Trophoblast cell (in vitro differentiated cells and primary cell): ENCODE measurements around the gene MUL1.

Experiments
- DNase-seq, 2 donors: peaks; one replicate each; pipeline ENCODE4 v3.0.0-alpha.2; 2016
- H2AFZ ChIP-seq: 2 replicates; pipeline ENCODE4 v1.6.1; 2013; ENCODE audit warnings: low read length, moderate library complexity, mild to moderate bottlenecking; ENCODE audit not compliant: insufficient read depth, poor library complexity
- H2AK5ac ChIP-seq: 2 replicates; pipeline ENCODE4 v1.6.1; 2013; ENCODE audit warnings: mild to moderate bottlenecking, low read length
- H2BK120ac ChIP-seq: 2 replicates; pipeline ENCODE4 v1.6.1; 2013; ENCODE audit warnings: low read length, mild to moderate bottlenecking, moderate library complexity; ENCODE audit not compliant: insufficient read depth, poor library complexity
- H2BK12ac ChIP-seq: 2 replicates; pipeline ENCODE4 v1.6.1; 2013; ENCODE audit warnings: mild to moderate bottlenecking, low read length, moderate library complexity
- H2BK5ac ChIP-seq: 2 replicates; pipeline ENCODE4 v1.6.1; 2013; ENCODE audit warnings: low read length, low read depth, moderate library complexity, mild to moderate bottlenecking; ENCODE audit not compliant: poor library complexity
- H3K14ac ChIP-seq: 2 replicates; pipeline ENCODE4 v1.6.1; 2013; ENCODE audit warnings: mild to moderate bottlenecking, low read length
- H3K18ac ChIP-seq: 2 replicates; pipeline ENCODE4 v1.6.1; 2013; ENCODE audit warnings: mild to moderate bottlenecking, low read length
- H3K23ac ChIP-seq: 2 replicates; pipeline ENCODE4 v1.6.1; 2013; ENCODE audit warnings: low read length
- H3K27ac ChIP-seq: 2 replicates; pipeline ENCODE4 v1.5.1; 2013; ENCODE audit warnings: low read depth, mild to moderate bottlenecking, inconsistent platforms, low read length, moderate library complexity
- H3K27me3 ChIP-seq: 2 replicates; pipeline ENCODE4 v1.6.1; 2013; ENCODE audit warnings: inconsistent platforms, mild to moderate bottlenecking, low read length, moderate library complexity; ENCODE audit not compliant: insufficient read depth
- H3K36me3 ChIP-seq, 2 experiments: 1 replicate in 1 of 2; 2 replicates in 1 of 2; pipeline ENCODE4 v1.6.1; 2013; ENCODE audit warnings: low read length in 2 of 2, mild to moderate bottlenecking in 2 of 2, moderate library complexity in 1 of 2; ENCODE audit not compliant: insufficient read depth in 2 of 2, control insufficient read depth in 1 of 2
- H3K4ac ChIP-seq: 2 replicates; pipeline ENCODE4 v1.6.1; 2013; ENCODE audit warnings: low read depth, mild to moderate bottlenecking, low read length, moderate library complexity
- H3K4me1 ChIP-seq, 2 experiments: 1 replicate in 1 of 2; 2 replicates in 1 of 2; pipeline ENCODE4 v1.6.1; 2013; ENCODE audit warnings: low read length in 2 of 2, mild to moderate bottlenecking in 2 of 2, moderate library complexity in 1 of 2; ENCODE audit not compliant: insufficient read depth in 2 of 2, control insufficient read depth in 1 of 2
- H3K4me2 ChIP-seq: 2 replicates; pipeline ENCODE4 v1.6.1; 2013; ENCODE audit warnings: inconsistent platforms, mild to moderate bottlenecking, low read length, moderate library complexity
- H3K4me3 ChIP-seq: 2 replicates; pipeline ENCODE4 v1.5.1; 2013; ENCODE audit warnings: mild to moderate bottlenecking, low read depth, low read length, inconsistent platforms
- H3K79me1 ChIP-seq: one replicate; pipeline ENCODE4 v1.6.1; 2013; ENCODE audit warnings: low read length
- H3K79me2 ChIP-seq: 2 replicates; pipeline ENCODE4 v1.6.1; 2013; ENCODE audit warnings: low read length, mild to moderate bottlenecking; ENCODE audit not compliant: control insufficient read depth, insufficient read depth, poor library complexity
- H3K9ac ChIP-seq: 2 replicates; pipeline ENCODE4 v1.6.1; 2013; ENCODE audit warnings: mild to moderate bottlenecking, low read length
- H3K9me3 ChIP-seq: 2 replicates; pipeline ENCODE4 v1.6.1; 2013; ENCODE audit warnings: low read depth, mild to moderate bottlenecking, control low read depth, inconsistent platforms, low read length; ENCODE audit not compliant: insufficient read depth
- H4K12ac ChIP-seq: 2 replicates; pipeline ENCODE4 v1.6.1; 2013; ENCODE audit warnings: low read depth, mild to moderate bottlenecking, low read length, moderate library complexity
- H4K8ac ChIP-seq: 2 replicates; pipeline ENCODE4 v1.6.1; 2013; ENCODE audit warnings: low read depth, mild to moderate bottlenecking, low read length, moderate library complexity
- H4K91ac ChIP-seq: one replicate; pipeline ENCODE4 v1.6.1; 2013; ENCODE audit warnings: low read depth, mild to moderate bottlenecking, low read length, moderate library complexity
- WGBS: extraction: QIAGEN DNeasy Blood & Tissue Kit; methylation state at CpG from one replicate; pipeline ENCODE4 v1.1.7; 2013; ENCODE audit warnings: missing lambda C conversion rate; ENCODE audit not compliant: insufficient read length, insufficient coverage; ENCODE audit errors: extremely low coverage; 5-methylcytosine and 5-hydroxymethylcytosine counted together

MUL1 gene

GRCh38 chr1:20470194-20470593 lies 37.8 kb downstream of the MUL1 start:
- Histone ChIP-seq H3K4ac (no peak overlapping the region), H3K23ac (no peak overlapping the region), H3K9me3 (no peaks in the 10 kb centered on the region), H2AFZ (no peak overlapping the region), H3K36me3 (no peaks in the 10 kb centered on the region), H4K91ac (no peak overlapping the region), H2BK12ac (no peak overlapping the region), H3K4me3 (no peak overlapping the region), H3K27me3 (no peaks in the 10 kb centered on the region), H3K4me2 (no peak overlapping the region), H3K79me2 (no peaks in the 10 kb centered on the region), H3K14ac (no peak overlapping the region), H2BK120ac (no peak overlapping the region), H4K12ac (no peak overlapping the region), H2AK5ac (no peak overlapping the region), H3K9ac (no peak overlapping the region), H4K8ac (no peak overlapping the region), H3K18ac (no peak overlapping the region), H3K79me1 (no peaks in the 10 kb centered on the region), H2BK5ac (no peak overlapping the region), H3K27ac (no peak overlapping the region), H3K4me1 (peaks cover 0 to 3% of the 10 kb centered on the region in 2 experiments)
- WGBS, result no CpG with 5 or more reads among the region's 3 CpGs
- no peak for DNase-seq

- Histone ChIP-seq H4K12ac (no peak overlapping the region), H3K79me1 (no peaks in the 10 kb centered on the region), H3K4me2 (no peak overlapping the region), H2AFZ (no peak overlapping the region), H4K8ac (no peak overlapping the region), H3K23ac (no peak overlapping the region), H3K27me3 (no peaks in the 10 kb centered on the region), H3K36me3 (no peaks in the 10 kb centered on the region), H2BK5ac (no peak overlapping the region), H4K91ac (no peak overlapping the region), H3K4ac (no peak overlapping the region), H2BK12ac (no peak overlapping the region), H2AK5ac (no peak overlapping the region), H3K9ac (no peak overlapping the region), H3K4me1 (peaks cover 0 to 3% of the 10 kb centered on the region in 2 experiments), H2BK120ac (no peak overlapping the region), H3K9me3 (no peaks in the 10 kb centered on the region), H3K14ac (no peak overlapping the region), H3K4me3 (no peak overlapping the region), H3K18ac (no peak overlapping the region), H3K79me2 (no peaks in the 10 kb centered on the region), H3K27ac (no peak overlapping the region)
- no CpG with 5 or more reads among the region's 1 CpG for WGBS
- no peak for DNase-seq
Measured at GRCh38 chr1:20469406-20470076, 38.4 kb downstream of the MUL1 start.

GRCh38 chr1:20466273-20466672 lies 41.7 kb downstream of the MUL1 start:
- DNase-seq, result no peak
- H3K14ac ChIP-seq, result no peak overlapping the region
- no peak overlapping the region for H4K8ac ChIP-seq
- H2BK12ac ChIP-seq, result no peak overlapping the region
- no peak overlapping the region for H4K12ac ChIP-seq
- H3K27me3 ChIP-seq, result no peaks in the 10 kb centered on the region
- H3K79me1 ChIP-seq, result no peaks in the 10 kb centered on the region
- WGBS, result no CpG with 5 or more reads among the region's 9 CpGs
- no peak overlapping the region for H3K4me3 ChIP-seq
- no peak overlapping the region for H4K91ac ChIP-seq
- H2BK120ac ChIP-seq, result no peak overlapping the region
- no peak overlapping the region for H2AK5ac ChIP-seq
- H3K36me3 ChIP-seq, result no peaks in the 10 kb centered on the region
- no peak overlapping the region for H3K18ac ChIP-seq
- H3K9me3 ChIP-seq, result peaks cover 11% of the 10 kb centered on the region
- no peak overlapping the region for H2BK5ac ChIP-seq
- H2AFZ ChIP-seq, result no peak overlapping the region
- H3K27ac ChIP-seq, result no peak overlapping the region
- no peaks in the 10 kb centered on the region for H3K4me1 ChIP-seq
- no peaks in the 10 kb centered on the region for H3K79me2 ChIP-seq
- H3K4me2 ChIP-seq, result no peak overlapping the region
- no peak overlapping the region for H3K9ac ChIP-seq
- no peak overlapping the region for H3K23ac ChIP-seq
- H3K4ac ChIP-seq, result no peak overlapping the region

- Histone ChIP-seq H2BK120ac (no peak overlapping the region), H3K27ac (no peak overlapping the region)
Measured at GRCh38 chr1:20465187-20465586, 42.8 kb downstream of the MUL1 start.

More at GRCh38 chr1:20465187-20465586, 42.8 kb downstream of the MUL1 start:
- H4K8ac ChIP-seq, result no peak overlapping the region
- H3K36me3 ChIP-seq, result no peaks in the 10 kb centered on the region
- H2BK5ac ChIP-seq, result no peak overlapping the region
- no peak for DNase-seq
- no peaks in the 10 kb centered on the region for H3K79me1 ChIP-seq
- H3K79me2 ChIP-seq, result no peaks in the 10 kb centered on the region
- H3K23ac ChIP-seq, result no peak overlapping the region
- no peak overlapping the region for H3K4me2 ChIP-seq
- H3K4me1 ChIP-seq, result no peaks in the 10 kb centered on the region
- H3K27me3 ChIP-seq, result no peaks in the 10 kb centered on the region
- no peak overlapping the region for H2AK5ac ChIP-seq
- H3K9ac ChIP-seq, result no peak overlapping the region
- H3K9me3 ChIP-seq, result peaks cover 11% of the 10 kb centered on the region
- H3K4ac ChIP-seq, result no peak overlapping the region
- H2BK12ac ChIP-seq, result no peak overlapping the region
- no peak overlapping the region for H3K4me3 ChIP-seq
- no peak overlapping the region for H4K91ac ChIP-seq
- no peak overlapping the region for H3K14ac ChIP-seq
- no peak overlapping the region for H4K12ac ChIP-seq
- no CpG with 5 or more reads among the region's 5 CpGs for WGBS
- H3K18ac ChIP-seq, result no peak overlapping the region
- no peak overlapping the region for H2AFZ ChIP-seq
